ENCODE measurements around the gene CDCA8. TPM values are rescaled to one million over a fixed set of nuclear protein-coding genes. Genes with fewer than 3 reads are reported as not detected.

Gene CDCA8
- total and polyA plus RNA-seq, 2 experiments from 2014 or later, result 31.6 to 37.9 TPM

DNA sequence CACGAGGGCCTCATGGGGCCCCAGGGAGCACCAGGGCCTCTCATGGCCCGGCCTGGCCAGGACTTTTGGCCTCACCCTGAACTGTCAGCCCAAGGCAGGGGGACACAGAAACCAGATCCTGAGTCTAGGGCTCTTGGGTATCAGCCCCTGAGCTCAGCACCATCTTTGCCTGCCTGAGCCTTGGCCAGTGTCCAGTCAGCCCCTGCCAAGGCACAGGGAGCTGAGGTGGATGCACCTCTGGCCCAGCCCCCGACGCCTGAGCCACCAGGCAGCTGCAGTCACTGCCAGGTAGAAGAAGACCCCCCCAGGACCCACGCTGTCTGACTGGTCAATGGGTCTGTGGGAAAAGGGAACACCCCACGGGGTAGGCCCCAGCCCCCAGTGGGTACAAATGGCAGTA, 25.3 kb downstream of the CDCA8 start:
- Histone ChIP-seq H3K4me3 (no peak overlapping the region), H3K4me2 (no peak overlapping the region), H3K27ac (ENCODE audit: low read depth) (no peak overlapping the region), H4K20me1 (replicated peaks; ENCODE audit: insufficient read depth) (no peaks in the 10 kb centered on the region), H3K36me3 (ENCODE audit: insufficient read depth) (no peaks in the 10 kb centered on the region), H3K4me1 (ENCODE audit: insufficient read depth) (no peaks in the 10 kb centered on the region), H3F3A (replicated peaks; ENCODE audit: low read depth) (no peaks in the 10 kb centered on the region), H3K27me3 (ENCODE audit: insufficient read depth) (no peaks in the 10 kb centered on the region), H2AFZ (no peak overlapping the region), H3K79me2 (replicated peaks; ENCODE audit: insufficient read depth) (no peaks in the 10 kb centered on the region), H3K9me2 (ENCODE audit: insufficient read depth) (no peaks in the 10 kb centered on the region)
- no peak overlapping the region for H3K27ac Mint-ChIP-seq
- no peaks in the 10 kb centered on the region for H3K36me3 Mint-ChIP-seq (ENCODE audit: low read depth)
- DNase-seq (ENCODE audit: low spot score) (no peak), ATAC-seq (no peak)
- no peak overlapping the region for H3K4me3 Mint-ChIP-seq
- no peak for TF ChIP-seq JUNB (IDR thresholded peaks at IDR 0.05; ENCODE audit: unreplicated experiment)
- no peak for TF ChIP-seq POLR2AphosphoS5 (IDR thresholded peaks at IDR 0.05; ENCODE audit: low read depth)
- TF ChIP-seq ZNF114 (CRISPR knock-in tag; IDR thresholded peaks at IDR 0.05), result no peak
- no peaks in the 10 kb centered on the region for H3K9me3 Mint-ChIP-seq
- peaks cover 3% of the 10 kb centered on the region; the same call in 2 of the 3 replicates for H3K4me1 Mint-ChIP-seq
- H3K27me3 Mint-ChIP-seq (ENCODE audit: insufficient read depth, low read depth, poor library complexity), result peaks cover 3% of the 10 kb centered on the region

DNA sequence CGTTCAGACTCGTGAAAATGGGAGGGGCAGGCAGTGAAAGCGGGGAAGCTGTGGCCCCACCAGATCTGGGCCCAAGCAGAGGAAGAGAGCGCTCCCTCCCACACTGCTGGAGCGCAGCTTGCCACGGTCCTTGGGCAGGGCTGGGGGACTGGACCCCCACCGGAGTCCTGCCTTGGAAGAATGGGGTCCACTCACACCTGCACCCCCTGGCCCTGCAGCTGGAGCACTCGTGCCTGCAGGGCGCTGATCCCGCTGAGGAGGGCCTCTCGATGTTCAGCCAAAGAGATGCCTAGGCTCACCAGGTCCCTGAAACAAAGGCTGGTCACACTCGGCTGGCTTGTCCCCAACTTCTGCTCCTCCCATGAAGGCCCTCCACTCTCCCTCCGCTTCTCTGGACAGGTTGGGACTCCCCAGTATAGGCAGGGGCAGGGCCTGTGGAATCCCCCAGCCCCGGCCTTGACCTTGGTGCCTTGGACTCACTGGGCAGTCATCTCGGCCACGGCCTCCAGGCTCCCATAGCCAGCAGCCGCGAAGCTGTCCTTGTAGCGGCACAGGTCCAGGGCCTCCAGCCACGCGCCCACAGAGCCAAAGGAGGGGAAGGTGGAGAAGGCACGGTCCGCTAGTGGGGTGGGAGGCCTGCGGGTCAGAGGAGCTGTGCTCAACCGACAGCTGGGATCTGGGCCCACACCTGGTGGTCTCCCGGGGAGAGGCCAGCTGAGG, 26.0 kb downstream of the CDCA8 start:
- H3K27me3 ChIP-seq (ENCODE audit: insufficient read depth), result no peaks in the 10 kb centered on the region
- no peak overlapping the region for H3K27ac ChIP-seq (ENCODE audit: low read depth)
- no peak overlapping the region for H3K4me2 ChIP-seq
- H3K36me3 Mint-ChIP-seq (ENCODE audit: low read depth), result no peaks in the 10 kb centered on the region
- H3K27me3 Mint-ChIP-seq (ENCODE audit: insufficient read depth, low read depth, poor library complexity), result peaks cover 3% of the 10 kb centered on the region
- no peak overlapping the region for H3K27ac Mint-ChIP-seq
- no peak overlapping the region for H3K4me3 ChIP-seq
- H3K4me1 ChIP-seq (ENCODE audit: insufficient read depth), result no peaks in the 10 kb centered on the region; the same call in 1 of the 2 replicates
- H3K9me2 ChIP-seq (ENCODE audit: insufficient read depth), result no peaks in the 10 kb centered on the region
- DNase-seq (ENCODE audit: low spot score) (no peak), ATAC-seq (no peak)
- H3K36me3 ChIP-seq (ENCODE audit: insufficient read depth), result no peaks in the 10 kb centered on the region
- no peaks in the 10 kb centered on the region for H3K9me3 Mint-ChIP-seq
- H3F3A ChIP-seq (replicated peaks; ENCODE audit: low read depth), result no peaks in the 10 kb centered on the region
- no peak overlapping the region for H3K4me3 Mint-ChIP-seq
- no peaks in the 10 kb centered on the region for H3K79me2 ChIP-seq (replicated peaks; ENCODE audit: insufficient read depth)
- no peak overlapping the region for H2AFZ ChIP-seq
- no peaks in the 10 kb centered on the region for H4K20me1 ChIP-seq (replicated peaks; ENCODE audit: insufficient read depth)
- H3K4me1 Mint-ChIP-seq, result peaks cover 8% of the 10 kb centered on the region; the same call in 2 of the 3 replicates
- TF ChIP-seq JUNB (IDR thresholded peaks at IDR 0.05; ENCODE audit: unreplicated experiment) (no peak), ZNF331 (CRISPR knock-in tag; IDR thresholded peaks at IDR 0.05; ENCODE audit: low read depth) (no peak), EZH2phosphoT487 (IDR thresholded peaks at IDR 0.05; ENCODE audit: unreplicated experiment) (no peak), CREB1 (CRISPR knock-in tag; IDR thresholded peaks at IDR 0.05; ENCODE audit: low read depth) (no peak)
- TF ChIP-seq, protein P1, sequence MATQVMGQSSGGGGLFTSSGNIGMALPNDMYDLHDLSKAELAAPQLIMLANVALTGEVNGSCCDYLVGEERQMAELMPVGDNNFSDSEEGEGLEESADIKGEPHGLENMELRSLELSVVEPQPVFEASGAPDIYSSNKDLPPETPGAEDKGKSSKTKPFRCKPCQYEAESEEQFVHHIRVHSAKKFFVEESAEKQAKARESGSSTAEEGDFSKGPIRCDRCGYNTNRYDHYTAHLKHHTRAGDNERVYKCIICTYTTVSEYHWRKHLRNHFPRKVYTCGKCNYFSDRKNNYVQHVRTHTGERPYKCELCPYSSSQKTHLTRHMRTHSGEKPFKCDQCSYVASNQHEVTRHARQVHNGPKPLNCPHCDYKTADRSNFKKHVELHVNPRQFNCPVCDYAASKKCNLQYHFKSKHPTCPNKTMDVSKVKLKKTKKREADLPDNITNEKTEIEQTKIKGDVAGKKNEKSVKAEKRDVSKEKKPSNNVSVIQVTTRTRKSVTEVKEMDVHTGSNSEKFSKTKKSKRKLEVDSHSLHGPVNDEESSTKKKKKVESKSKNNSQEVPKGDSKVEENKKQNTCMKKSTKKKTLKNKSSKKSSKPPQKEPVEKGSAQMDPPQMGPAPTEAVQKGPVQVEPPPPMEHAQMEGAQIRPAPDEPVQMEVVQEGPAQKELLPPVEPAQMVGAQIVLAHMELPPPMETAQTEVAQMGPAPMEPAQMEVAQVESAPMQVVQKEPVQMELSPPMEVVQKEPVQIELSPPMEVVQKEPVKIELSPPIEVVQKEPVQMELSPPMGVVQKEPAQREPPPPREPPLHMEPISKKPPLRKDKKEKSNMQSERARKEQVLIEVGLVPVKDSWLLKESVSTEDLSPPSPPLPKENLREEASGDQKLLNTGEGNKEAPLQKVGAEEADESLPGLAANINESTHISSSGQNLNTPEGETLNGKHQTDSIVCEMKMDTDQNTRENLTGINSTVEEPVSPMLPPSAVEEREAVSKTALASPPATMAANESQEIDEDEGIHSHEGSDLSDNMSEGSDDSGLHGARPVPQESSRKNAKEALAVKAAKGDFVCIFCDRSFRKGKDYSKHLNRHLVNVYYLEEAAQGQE (IDR thresholded peaks at IDR 0.05; ENCODE audit: unreplicated experiment), result no peak
- TF ChIP-seq, protein P2, sequence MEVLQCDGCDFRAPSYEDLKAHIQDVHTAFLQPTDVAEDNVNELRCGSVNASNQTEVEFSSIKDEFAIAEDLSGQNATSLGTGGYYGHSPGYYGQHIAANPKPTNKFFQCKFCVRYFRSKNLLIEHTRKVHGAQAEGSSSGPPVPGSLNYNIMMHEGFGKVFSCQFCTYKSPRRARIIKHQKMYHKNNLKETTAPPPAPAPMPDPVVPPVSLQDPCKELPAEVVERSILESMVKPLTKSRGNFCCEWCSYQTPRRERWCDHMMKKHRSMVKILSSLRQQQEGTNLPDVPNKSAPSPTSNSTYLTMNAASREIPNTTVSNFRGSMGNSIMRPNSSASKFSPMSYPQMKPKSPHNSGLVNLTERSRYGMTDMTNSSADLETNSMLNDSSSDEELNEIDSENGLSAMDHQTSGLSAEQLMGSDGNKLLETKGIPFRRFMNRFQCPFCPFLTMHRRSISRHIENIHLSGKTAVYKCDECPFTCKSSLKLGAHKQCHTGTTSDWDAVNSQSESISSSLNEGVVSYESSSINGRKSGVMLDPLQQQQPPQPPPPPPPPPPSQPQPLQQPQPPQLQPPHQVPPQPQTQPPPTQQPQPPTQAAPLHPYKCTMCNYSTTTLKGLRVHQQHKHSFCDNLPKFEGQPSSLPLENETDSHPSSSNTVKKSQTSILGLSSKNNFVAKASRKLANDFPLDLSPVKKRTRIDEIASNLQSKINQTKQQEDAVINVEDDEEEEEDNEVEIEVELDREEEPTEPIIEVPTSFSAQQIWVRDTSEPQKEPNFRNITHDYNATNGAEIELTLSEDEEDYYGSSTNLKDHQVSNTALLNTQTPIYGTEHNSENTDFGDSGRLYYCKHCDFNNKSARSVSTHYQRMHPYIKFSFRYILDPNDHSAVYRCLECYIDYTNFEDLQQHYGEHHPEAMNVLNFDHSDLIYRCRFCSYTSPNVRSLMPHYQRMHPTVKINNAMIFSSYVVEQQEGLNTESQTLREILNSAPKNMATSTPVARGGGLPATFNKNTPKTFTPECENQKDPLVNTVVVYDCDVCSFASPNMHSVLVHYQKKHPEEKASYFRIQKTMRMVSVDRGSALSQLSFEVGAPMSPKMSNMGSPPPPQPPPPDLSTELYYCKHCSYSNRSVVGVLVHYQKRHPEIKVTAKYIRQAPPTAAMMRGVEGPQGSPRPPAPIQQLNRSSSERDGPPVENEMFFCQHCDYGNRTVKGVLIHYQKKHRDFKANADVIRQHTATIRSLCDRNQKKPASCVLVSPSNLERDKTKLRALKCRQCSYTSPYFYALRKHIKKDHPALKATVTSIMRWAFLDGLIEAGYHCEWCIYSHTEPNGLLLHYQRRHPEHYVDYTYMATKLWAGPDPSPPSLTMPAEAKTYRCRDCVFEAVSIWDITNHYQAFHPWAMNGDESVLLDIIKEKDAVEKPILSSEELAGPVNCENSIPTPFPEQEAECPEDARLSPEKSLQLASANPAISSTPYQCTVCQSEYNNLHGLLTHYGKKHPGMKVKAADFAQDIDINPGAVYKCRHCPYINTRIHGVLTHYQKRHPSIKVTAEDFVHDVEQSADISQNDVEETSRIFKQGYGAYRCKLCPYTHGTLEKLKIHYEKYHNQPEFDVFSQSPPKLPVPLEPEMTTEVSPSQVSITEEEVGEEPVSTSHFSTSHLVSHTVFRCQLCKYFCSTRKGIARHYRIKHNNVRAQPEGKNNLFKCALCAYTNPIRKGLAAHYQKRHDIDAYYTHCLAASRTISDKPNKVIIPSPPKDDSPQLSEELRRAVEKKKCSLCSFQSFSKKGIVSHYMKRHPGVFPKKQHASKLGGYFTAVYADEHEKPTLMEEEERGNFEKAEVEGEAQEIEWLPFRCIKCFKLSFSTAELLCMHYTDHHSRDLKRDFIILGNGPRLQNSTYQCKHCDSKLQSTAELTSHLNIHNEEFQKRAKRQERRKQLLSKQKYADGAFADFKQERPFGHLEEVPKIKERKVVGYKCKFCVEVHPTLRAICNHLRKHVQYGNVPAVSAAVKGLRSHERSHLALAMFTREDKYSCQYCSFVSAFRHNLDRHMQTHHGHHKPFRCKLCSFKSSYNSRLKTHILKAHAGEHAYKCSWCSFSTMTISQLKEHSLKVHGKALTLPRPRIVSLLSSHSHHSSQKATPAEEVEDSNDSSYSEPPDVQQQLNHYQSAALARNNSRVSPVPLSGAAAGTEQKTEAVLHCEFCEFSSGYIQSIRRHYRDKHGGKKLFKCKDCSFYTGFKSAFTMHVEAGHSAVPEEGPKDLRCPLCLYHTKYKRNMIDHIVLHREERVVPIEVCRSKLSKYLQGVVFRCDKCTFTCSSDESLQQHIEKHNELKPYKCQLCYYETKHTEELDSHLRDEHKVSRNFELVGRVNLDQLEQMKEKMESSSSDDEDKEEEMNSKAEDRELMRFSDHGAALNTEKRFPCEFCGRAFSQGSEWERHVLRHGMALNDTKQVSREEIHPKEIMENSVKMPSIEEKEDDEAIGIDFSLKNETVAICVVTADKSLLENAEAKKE (CRISPR knock-in tag; IDR thresholded peaks at IDR 0.05), result no peak
- TF ChIP-seq, protein P3, sequence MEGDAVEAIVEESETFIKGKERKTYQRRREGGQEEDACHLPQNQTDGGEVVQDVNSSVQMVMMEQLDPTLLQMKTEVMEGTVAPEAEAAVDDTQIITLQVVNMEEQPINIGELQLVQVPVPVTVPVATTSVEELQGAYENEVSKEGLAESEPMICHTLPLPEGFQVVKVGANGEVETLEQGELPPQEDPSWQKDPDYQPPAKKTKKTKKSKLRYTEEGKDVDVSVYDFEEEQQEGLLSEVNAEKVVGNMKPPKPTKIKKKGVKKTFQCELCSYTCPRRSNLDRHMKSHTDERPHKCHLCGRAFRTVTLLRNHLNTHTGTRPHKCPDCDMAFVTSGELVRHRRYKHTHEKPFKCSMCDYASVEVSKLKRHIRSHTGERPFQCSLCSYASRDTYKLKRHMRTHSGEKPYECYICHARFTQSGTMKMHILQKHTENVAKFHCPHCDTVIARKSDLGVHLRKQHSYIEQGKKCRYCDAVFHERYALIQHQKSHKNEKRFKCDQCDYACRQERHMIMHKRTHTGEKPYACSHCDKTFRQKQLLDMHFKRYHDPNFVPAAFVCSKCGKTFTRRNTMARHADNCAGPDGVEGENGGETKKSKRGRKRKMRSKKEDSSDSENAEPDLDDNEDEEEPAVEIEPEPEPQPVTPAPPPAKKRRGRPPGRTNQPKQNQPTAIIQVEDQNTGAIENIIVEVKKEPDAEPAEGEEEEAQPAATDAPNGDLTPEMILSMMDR (conservative IDR thresholded peaks at IDR 0.05; ENCODE audit: low read depth in 2 of 2), result no peak
